ENCODE measurements around the gene ORM1. TPM values are rescaled to one million over a fixed set of nuclear protein-coding genes. Genes with fewer than 3 reads are reported as not detected.

The ORM1 gene
- total RNA-seq, 2 experiments from 2014 or later = not detected

- Mint-ChIP-seq H3K4me3 (no peak overlapping the region), H3K4me1 (peaks cover 2% of the 10 kb centered on the region), H3K9me3 (peaks cover 2% of the 10 kb centered on the region), H3K36me3 (no peaks in the 10 kb centered on the region), H3K27ac (no peak overlapping the region), H3K27me3 (peaks cover 2% of the 10 kb centered on the region)
- POLR2A ChIA-PET = no interaction called here
- no peak for DNase-seq
- peak; percentile 56 for ATAC-seq (ENCODE audit: low read depth)
Measured at GRCh38 chr9:114282926-114283325, 40.0 kb upstream of the ORM1 start.

- H3K27ac Mint-ChIP-seq = no peak overlapping the region
- peaks cover 2% of the 10 kb centered on the region for H3K4me1 Mint-ChIP-seq
- DNase-seq = no peak
- POLR2A ChIA-PET = no interaction called here
- no peak for ATAC-seq (ENCODE audit: low read depth)
- H3K36me3 Mint-ChIP-seq = no peaks in the 10 kb centered on the region
- no peaks in the 10 kb centered on the region for H3K9me3 Mint-ChIP-seq
- no peak overlapping the region for H3K4me3 Mint-ChIP-seq
- H3K27me3 Mint-ChIP-seq = no peaks in the 10 kb centered on the region
Measured at GRCh38 chr9:114283551-114284111, 39.3 kb upstream of the ORM1 start.

GRCh38 chr9:114284316-114285060, 38.4 kb upstream of the ORM1 start:
- no peak overlapping the region for H3K4me3 Mint-ChIP-seq
- DNase-seq = peak; percentile 18
- no peak overlapping the region for H3K27ac Mint-ChIP-seq
- no peaks in the 10 kb centered on the region for H3K27me3 Mint-ChIP-seq
- peaks cover 2% of the 10 kb centered on the region for H3K4me1 Mint-ChIP-seq
- no peak for ATAC-seq (ENCODE audit: low read depth)
- no peaks in the 10 kb centered on the region for H3K9me3 Mint-ChIP-seq
- POLR2A ChIA-PET = no interaction called here
- no peaks in the 10 kb centered on the region for H3K36me3 Mint-ChIP-seq

GRCh38 chr9:114285166-114285867, 37.6 kb upstream of the ORM1 start:
- H3K36me3 Mint-ChIP-seq = no peaks in the 10 kb centered on the region
- no peak overlapping the region for H3K27ac Mint-ChIP-seq
- H3K27me3 Mint-ChIP-seq = no peaks in the 10 kb centered on the region
- ATAC-seq (ENCODE audit: low read depth) = no peak
- peak; percentile 18 for DNase-seq
- H3K4me3 Mint-ChIP-seq = no peak overlapping the region
- H3K9me3 Mint-ChIP-seq = no peaks in the 10 kb centered on the region
- POLR2A ChIA-PET = no interaction called here
- H3K4me1 Mint-ChIP-seq = peaks cover 2% of the 10 kb centered on the region

- no peak for ATAC-seq (ENCODE audit: low read depth)
- Mint-ChIP-seq H3K27me3 (no peaks in the 10 kb centered on the region), H3K9me3 (no peaks in the 10 kb centered on the region), H3K4me3 (no peak overlapping the region), H3K36me3 (no peaks in the 10 kb centered on the region), H3K4me1 (peaks cover 4% of the 10 kb centered on the region), H3K27ac (no peak overlapping the region)
- POLR2A ChIA-PET = no interaction called here
- DNase-seq = peak; percentile 2
Measured at GRCh38 chr9:114286146-114286679, 36.7 kb upstream of the ORM1 start.

GRCh38 chr9:114287001-114287762, 35.7 kb upstream of the ORM1 start:
- ATAC-seq (ENCODE audit: low read depth) (no peak), DNase-seq (peak; percentile 24)
- H3K27me3 Mint-ChIP-seq = no peaks in the 10 kb centered on the region

GRCh38 chr9:114287763-114288192, 35.1 kb upstream of the ORM1 start:
- Mint-ChIP-seq H3K9me3 (no peaks in the 10 kb centered on the region), H3K27me3 (no peaks in the 10 kb centered on the region), H3K4me1 (peaks cover 4% of the 10 kb centered on the region), H3K27ac (no peak overlapping the region), H3K4me3 (no peak overlapping the region), H3K36me3 (no peaks in the 10 kb centered on the region)
- POLR2A ChIA-PET = no interaction called here
- no peak for ATAC-seq (ENCODE audit: low read depth)
- peak; percentile 16 for DNase-seq

More at GRCh38 chr9:114287001-114287762, 35.7 kb upstream of the ORM1 start:
- H3K4me1 Mint-ChIP-seq = peaks cover 4% of the 10 kb centered on the region
- no peaks in the 10 kb centered on the region for H3K9me3 Mint-ChIP-seq
- H3K4me3 Mint-ChIP-seq = no peak overlapping the region
- no peak overlapping the region for H3K27ac Mint-ChIP-seq
- POLR2A ChIA-PET = no interaction called here
- no peaks in the 10 kb centered on the region for H3K36me3 Mint-ChIP-seq

GRCh38 chr9:114288193-114289091, 34.5 kb upstream of the ORM1 start:
- Mint-ChIP-seq H3K27me3 (no peaks in the 10 kb centered on the region), H3K4me3 (no peak overlapping the region), H3K27ac (no peak overlapping the region), H3K4me1 (peaks cover 2% of the 10 kb centered on the region), H3K36me3 (no peaks in the 10 kb centered on the region), H3K9me3 (no peaks in the 10 kb centered on the region)
- POLR2A ChIA-PET = no interaction called here
- no peak for ATAC-seq (ENCODE audit: low read depth)
- DNase-seq = peak; percentile 19

- DNase-seq = peak; percentile 17
- no peaks in the 10 kb centered on the region for H3K36me3 Mint-ChIP-seq
- POLR2A ChIA-PET = no interaction called here
- ATAC-seq (ENCODE audit: low read depth) = no peak
- no peaks in the 10 kb centered on the region for H3K9me3 Mint-ChIP-seq
- H3K4me3 Mint-ChIP-seq = no peak overlapping the region
- H3K4me1 Mint-ChIP-seq = peaks cover 2% of the 10 kb centered on the region
- no peak overlapping the region for H3K27ac Mint-ChIP-seq
- H3K27me3 Mint-ChIP-seq = no peaks in the 10 kb centered on the region
Measured at GRCh38 chr9:114289106-114289505, 33.8 kb upstream of the ORM1 start.

GRCh38 chr9:114289571-114290481, 33.1 kb upstream of the ORM1 start:
- Mint-ChIP-seq H3K9me3 (peaks cover 4% of the 10 kb centered on the region), H3K27me3 (no peaks in the 10 kb centered on the region), H3K36me3 (peaks cover 3% of the 10 kb centered on the region), H3K27ac (no peak overlapping the region), H3K4me3 (no peak overlapping the region), H3K4me1 (peaks cover 2% of the 10 kb centered on the region)
- POLR2A ChIA-PET = no interaction called here
- ATAC-seq (ENCODE audit: low read depth) = no peak
- DNase-seq = peak; percentile 25

- H3K27ac Mint-ChIP-seq = no peak overlapping the region
- POLR2A ChIA-PET = no interaction called here
Measured at GRCh38 chr9:114290561-114290986, 32.3 kb upstream of the ORM1 start.

GRCh38 chr9:114291064-114291474, 31.8 kb upstream of the ORM1 start:
- POLR2A ChIA-PET = no interaction called here
- Mint-ChIP-seq H3K4me1 (peaks cover 2% of the 10 kb centered on the region), H3K36me3 (peaks cover 3% of the 10 kb centered on the region), H3K27me3 (no peaks in the 10 kb centered on the region), H3K9me3 (peaks cover 4% of the 10 kb centered on the region), H3K4me3 (no peak overlapping the region), H3K27ac (no peak overlapping the region)
- ATAC-seq (ENCODE audit: low read depth) (peak; percentile 61), DNase-seq (peak; percentile 78)

More at GRCh38 chr9:114290561-114290986, 32.3 kb upstream of the ORM1 start:
- Mint-ChIP-seq H3K4me3 (no peak overlapping the region), H3K27me3 (no peaks in the 10 kb centered on the region), H3K4me1 (peaks cover 2% of the 10 kb centered on the region), H3K36me3 (peaks cover 3% of the 10 kb centered on the region), H3K9me3 (peaks cover 4% of the 10 kb centered on the region)
- ATAC-seq (ENCODE audit: low read depth) (no peak), DNase-seq (no peak)

Measured in activated naive CD8-positive, alpha-beta T cell treated with anti-CD3 and anti-CD28 coated beads, Interleukin-2, amount 10 ng/mL, durations not matched to agents 7 days and 5 days (primary cell).